ENCODE measurements around the gene ATG4C. TPM values are rescaled to one million over a fixed set of nuclear protein-coding genes. Genes with fewer than 3 reads are reported as not detected.

ATG4C gene
- polyA plus RNA-seq, 1 donor (not counting 4 experiments of a cell fraction or from before 2014, with no cell fraction given), result 9.1 TPM

GRCh38 chr1:62836856-62837540 lies 53.1 kb downstream of the ATG4C start:
- no peak overlapping the region for H3K4me3 ChIP-seq (ENCODE audit: control insufficient read depth in 2 of 3, extremely low read depth in 1 of 3, insufficient read depth in 2 of 3, low read depth in 1 of 3, low read length in 3 of 3)
- H3K27ac ChIP-seq (ENCODE audit: control insufficient read depth, insufficient read depth, low read length), result no peak overlapping the region
- H3K36me3 ChIP-seq (ENCODE audit: control insufficient read depth in 2 of 2, extremely low read depth in 1 of 2, insufficient read depth in 2 of 2, low read length in 2 of 2), result no peaks in the 10 kb centered on the region
- no peaks in the 10 kb centered on the region for H3K9me3 ChIP-seq (ENCODE audit: control insufficient read depth, low read depth, low read length)
- H3K9me1 ChIP-seq (ENCODE audit: control insufficient read depth, extremely low read depth, insufficient read depth, low read length), result no peaks in the 10 kb centered on the region
- TF ChIP-seq EZH2 (IDR thresholded peaks at IDR 0.05; ENCODE audit: low read length) (no peak), CTCF (optimal IDR thresholded peaks at IDR 0.05 in 1 of 3, IDR thresholded peaks at IDR 0.05 in 1 of 3, conservative IDR thresholded peaks at IDR 0.05 in 1 of 3; ENCODE audit: extremely low read depth in 1 of 3, insufficient read depth in 2 of 3, low read length in 3 of 3) (no peak)
- H3K4me2 ChIP-seq (ENCODE audit: control insufficient read depth, extremely low read depth, insufficient read depth, low read depth, low read length), result no peak overlapping the region
- no peaks in the 10 kb centered on the region for H3K79me2 ChIP-seq (ENCODE audit: control insufficient read depth, insufficient read depth, low read length)
- dilution Hi-C loops (cut with MboI; ENCODE audit: extremely low pct_ligation_motif_present, low sequenced_read_pairs), result no loop called here
- H2AFZ ChIP-seq (ENCODE audit: control insufficient read depth, low read length), result no peak overlapping the region
- H3K27me3 ChIP-seq (ENCODE audit: control insufficient read depth, extremely low read depth, insufficient read depth, low read length), result no peaks in the 10 kb centered on the region
- no peaks in the 10 kb centered on the region for H4K20me1 ChIP-seq (ENCODE audit: control insufficient read depth, extremely low read depth, insufficient read depth, low read length)
- FAIRE-seq, result no peak
- no peak for DNase-seq (ENCODE audit: low read depth, low spot score)
- H3K4me1 ChIP-seq (ENCODE audit: control insufficient read depth, extremely low read depth, insufficient read depth, low read length), result no peaks in the 10 kb centered on the region
- no peak overlapping the region for H3K9ac ChIP-seq (ENCODE audit: control insufficient read depth, extremely low read depth, insufficient read depth, low read length)

- DNase-seq (ENCODE audit: low read depth, low spot score) (no peak), FAIRE-seq (no peak)
- H3K27ac ChIP-seq (ENCODE audit: control insufficient read depth, insufficient read depth, low read length), result no peak overlapping the region
- H3K4me1 ChIP-seq (ENCODE audit: control insufficient read depth, extremely low read depth, insufficient read depth, low read length), result no peaks in the 10 kb centered on the region
- dilution Hi-C loops (cut with MboI; ENCODE audit: extremely low pct_ligation_motif_present, low sequenced_read_pairs), result no loop called here
- H3K36me3 ChIP-seq (ENCODE audit: control insufficient read depth in 2 of 2, extremely low read depth in 1 of 2, insufficient read depth in 2 of 2, low read length in 2 of 2), result no peaks in the 10 kb centered on the region
- no peaks in the 10 kb centered on the region for H3K9me1 ChIP-seq (ENCODE audit: control insufficient read depth, extremely low read depth, insufficient read depth, low read length)
- no peaks in the 10 kb centered on the region for H4K20me1 ChIP-seq (ENCODE audit: control insufficient read depth, extremely low read depth, insufficient read depth, low read length)
- no peak overlapping the region for H3K9ac ChIP-seq (ENCODE audit: control insufficient read depth, extremely low read depth, insufficient read depth, low read length)
- H3K4me3 ChIP-seq (ENCODE audit: control insufficient read depth in 2 of 3, extremely low read depth in 1 of 3, insufficient read depth in 2 of 3, low read depth in 1 of 3, low read length in 3 of 3), result no peak overlapping the region
- H3K4me2 ChIP-seq (ENCODE audit: control insufficient read depth, extremely low read depth, insufficient read depth, low read depth, low read length), result no peak overlapping the region
- TF ChIP-seq CTCF (optimal IDR thresholded peaks at IDR 0.05 in 1 of 3, IDR thresholded peaks at IDR 0.05 in 1 of 3, conservative IDR thresholded peaks at IDR 0.05 in 1 of 3; ENCODE audit: extremely low read depth in 1 of 3, insufficient read depth in 2 of 3, low read length in 3 of 3), result no peak
- no peak for TF ChIP-seq EZH2 (IDR thresholded peaks at IDR 0.05; ENCODE audit: low read length)
- no peaks in the 10 kb centered on the region for H3K27me3 ChIP-seq (ENCODE audit: control insufficient read depth, extremely low read depth, insufficient read depth, low read length)
- H2AFZ ChIP-seq (ENCODE audit: control insufficient read depth, low read length), result no peak overlapping the region
- no peaks in the 10 kb centered on the region for H3K79me2 ChIP-seq (ENCODE audit: control insufficient read depth, insufficient read depth, low read length)
- no peaks in the 10 kb centered on the region for H3K9me3 ChIP-seq (ENCODE audit: control insufficient read depth, low read depth, low read length)
Observed at GRCh38 chr1:62840555-62840954, 56.6 kb downstream of the ATG4C start.

Data from keratinocyte (primary cell).